Tibial nerve (tissue), 4 donors: ENCODE data around the gene GNAZ. TPM values are rescaled to one million over a fixed set of nuclear protein-coding genes. Genes with fewer than 3 reads are reported as not detected.
"Not testable (repeated sequence)": the region's sequence is repeated elsewhere in the genome, so short reads cannot be mapped to it uniquely, and the experiment has no call there.

Experiments used
- DNase-seq, 2 donors: peaks; one replicate each; pipeline ENCODE4 v3.0.0-alpha.2; 2019; ENCODE audit warnings: low spot score in 2 of 2
- H3K27ac ChIP-seq, 4 donors: fragments of 200-600 bp; sonication (generic) in 3 of 4; one replicate each; pipeline ENCODE4 v1.5.1; 2017 to 2019; ENCODE audit warnings: mild to moderate bottlenecking in 1 of 4
- H3K27me3 ChIP-seq, 2 donors: fragments of 200-600 bp; sonication (generic) in 1 of 2; one replicate each; pipeline versions ENCODE4 v1.5.1 to v1.6.0; 2017 to 2019
- H3K36me3 ChIP-seq, 3 donors: fragments of 200-600 bp; sonication (generic); one replicate each; pipeline ENCODE4 v1.5.1; 2018 to 2019
- H3K4me1 ChIP-seq, 4 donors: fragments of 200-600 bp; sonication (generic) in 3 of 4; one replicate each; pipeline ENCODE4 v1.5.1; 2017 to 2019
- H3K4me3 ChIP-seq, 4 donors: fragments of 200-600 bp; sonication (generic) in 3 of 4; one replicate each; pipeline ENCODE4 v1.5.1; 2017 to 2019; ENCODE audit warnings: mild to moderate bottlenecking in 1 of 4, moderate library complexity in 1 of 4
- H3K9me3 ChIP-seq, 4 donors: fragments of 200-600 bp; sonication (generic) in 3 of 4; one replicate each; pipeline ENCODE4 v1.5.1; 2017 to 2019
- CTCF ChIP-seq, 5 experiments: fragments of 200-600 bp in 3 of 5; fragments of 450-650 bp in 2 of 5; sonication (generic) in 3 of 5; IDR thresholded peaks; one replicate each; pipeline ENCODE4 v1.5.1; 2016 to 2019; ENCODE audit warnings: antibody characterized with exemption in 5 of 5, mild to moderate bottlenecking in 3 of 5, moderate library complexity in 2 of 5
- EP300 ChIP-seq, 2 donors: sonication (generic); formaldehyde crosslinking; IDR thresholded peaks; one replicate each; pipeline ENCODE4 v1.6.1; 2017; ENCODE audit warnings: antibody characterized with exemption in 2 of 2, mild to moderate bottlenecking in 1 of 2
- POLR2A ChIP-seq, 2 donors: fragments of 450-650 bp; IDR thresholded peaks; one replicate each; pipeline ENCODE4 v1.6.1; 2017; ENCODE audit warnings: antibody characterized with exemption in 2 of 2, mild to moderate bottlenecking in 2 of 2, moderate library complexity in 2 of 2
- WGBS, 2 donors: methylation state at CpG; one replicate each; pipeline ENCODE4 v1.1.5; 2018; 5-methylcytosine and 5-hydroxymethylcytosine counted together
- total RNA-seq, 4 donors: library from RNA; depleted of rRNA; stranded (reverse); fragments of >200 nt; gene quantifications; one replicate each; pipeline ENCODE4 v1.1.0, GENCODE V29; 2016

The GNAZ gene
- 10 to 100 TPM; 14.1 to 20.1 (median 18.0) TPM for total RNA-seq

GRCh38 chr22:23070418-23071229 is at the start of gene GNAZ:
Gene GNAZ, plus strand, starts transcription at chr22:23070519. Its CDS starts 25,177 bp downstream, at chr22:23095696.
- Histone ChIP-seq H3K27me3 (no peaks in the 10 kb centered on the region), H3K4me3 (peak within 1 kb of the TSS; percentile 58 to 87 (median 62)), H3K27ac (peak within 1 kb of the TSS in 3 of 4 donors; percentile 62 to 85 (median 73)), H3K4me1 (peaks cover 0 to 27% (median 16%) of the 10 kb centered on the region in 4 donors), H3K36me3 (no peaks in the 10 kb centered on the region), H3K9me3 (no peaks in the 10 kb centered on the region)
- DNase-seq, result no peak
- 6 to 7% methylated on average over 21 to 34 of the region's 87 CpGs for WGBS, 2 donors
- no peak for TF ChIP-seq CTCF (IDR thresholded peaks at IDR 0.05)

GRCh38 chr22:23020659-23021293 is 49.5 kb upstream of the GNAZ start:
- TF ChIP-seq POLR2A (IDR thresholded peaks at IDR 0.05), result no peak
- no peak for TF ChIP-seq CTCF (IDR thresholded peaks at IDR 0.05)
- TF ChIP-seq EP300 (IDR thresholded peaks at IDR 0.05), result no peak

GRCh38 chr22:23021660-23022353 is 48.5 kb upstream of the GNAZ start:
- H3K27ac ChIP-seq, H3K27me3 ChIP-seq, H3K36me3 ChIP-seq, H3K4me1 ChIP-seq, H3K4me3 ChIP-seq, DNase-seq, H3K9me3 ChIP-seq: not testable (repeated sequence)
- WGBS, 2 donors, result 57 to 61% methylated on average over 3 of the region's 3 CpGs

More at GRCh38 chr22:23020659-23021293, 49.5 kb upstream of the GNAZ start:
- Histone ChIP-seq H3K9me3 (peaks cover 0 to 3% (median 0%) of the 10 kb centered on the region in 4 donors), H3K4me3 (no peak overlapping the region), H3K36me3 (no peaks in the 10 kb centered on the region), H3K4me1 (no peaks in the 10 kb centered on the region), H3K27ac (no peak overlapping the region), H3K27me3 (no peaks in the 10 kb centered on the region)
- no peak for DNase-seq

- 61 to 73% methylated on average over 2 of the region's 2 CpGs for WGBS, 2 donors
- H3K4me1 ChIP-seq, result no peaks in the 10 kb centered on the region
- H3K27me3 ChIP-seq, result no peaks in the 10 kb centered on the region
- H3K4me3 ChIP-seq, result no peak overlapping the region
- no peak overlapping the region for H3K27ac ChIP-seq
- no peaks in the 10 kb centered on the region for H3K36me3 ChIP-seq
- TF ChIP-seq POLR2A (IDR thresholded peaks at IDR 0.05) (no peak), CTCF (IDR thresholded peaks at IDR 0.05) (no peak), EP300 (IDR thresholded peaks at IDR 0.05) (no peak)
- no peaks in the 10 kb centered on the region for H3K9me3 ChIP-seq
- no peak for DNase-seq
These were observed 47.0 kb upstream of the GNAZ start for GRCh38 chr22:23023294-23023693.

GRCh38 chr22:23026777-23027176 is 43.5 kb upstream of the GNAZ start:
- DNase-seq, result no peak
- WGBS, 2 donors, result 95 to 97% methylated on average over 10 of the region's 10 CpGs
- H3K9me3 ChIP-seq, result no peaks in the 10 kb centered on the region
- no peaks in the 10 kb centered on the region for H3K36me3 ChIP-seq
- no peaks in the 10 kb centered on the region for H3K4me1 ChIP-seq
- H3K27me3 ChIP-seq, result no peaks in the 10 kb centered on the region
- no peak overlapping the region for H3K27ac ChIP-seq
- no peak for TF ChIP-seq POLR2A (IDR thresholded peaks at IDR 0.05)
- no peak for TF ChIP-seq CTCF (IDR thresholded peaks at IDR 0.05)
- no peak for TF ChIP-seq EP300 (IDR thresholded peaks at IDR 0.05)
- H3K4me3 ChIP-seq, result no peak overlapping the region

- H3K4me3 ChIP-seq, H3K9me3 ChIP-seq, H3K27me3 ChIP-seq, H3K36me3 ChIP-seq, H3K4me1 ChIP-seq, H3K27ac ChIP-seq, DNase-seq: not testable (repeated sequence)
These were observed 42.5 kb upstream of the GNAZ start for GRCh38 chr22:23027849-23028248.
